B cell (primary cell): Measurements from ENCODE around the gene CUL3. TPM values are rescaled to one million over a fixed set of nuclear protein-coding genes. Genes with fewer than 3 reads are reported as not detected.

Experiments used
- ATAC-seq: fragments of 200-7000 bp; cut with Tn5 transposase; one replicate; pipeline ENCODE4 v1.10.0; 2021; ENCODE audit warnings: low read depth, mild to moderate bottlenecking, moderate number of reproducible peaks, moderate library complexity
- CTCF ChIA-PET: fragments of 350-600 bp; sonication (Branson Sonifier 250); formaldehyde crosslinking; loops from one replicate; lab custom pipeline; 2021; ENCODE audit warnings: antibody characterized with exemption, inconsistent platforms; lab: Charles Lee
- POLR2A ChIA-PET: fragments of 350-600 bp; sonication (Branson Sonifier 250); formaldehyde crosslinking; loops from one replicate; lab custom pipeline; 2021; ENCODE audit warnings: antibody characterized with exemption; lab: Charles Lee
- DNase-seq: peaks from one replicate; pipeline ENCODE4 v3.0.0; 2013
- H2AFZ ChIP-seq: 2 replicates; pipeline ENCODE4 v1.6.1; 2012; ENCODE audit warnings: mild to moderate bottlenecking, low read depth, low read length; ENCODE audit not compliant: insufficient read depth, poor library complexity, severe bottlenecking
- H3K27ac ChIP-seq, 2 donors: 1 replicate in 1 of 2; 2 replicates in 1 of 2; pipeline ENCODE4 v1.5.1; 2012 to 2013; ENCODE audit warnings: low read length in 2 of 2, mild to moderate bottlenecking in 2 of 2, moderate library complexity in 1 of 2
- H3K27me3 ChIP-seq, 4 experiments: fragments of 200-600 bp in 1 of 4; sonication (generic) in 1 of 4; replicated peaks in 1 of 4; 1 replicate in 2 of 4; 2 replicates in 2 of 4; pipeline versions ENCODE4 v1.6.1 to v1.7.0; 2013 to 2016; ENCODE audit warnings: low read length in 3 of 4, mild to moderate bottlenecking in 2 of 4, mixed read lengths in 1 of 4, moderate library complexity in 1 of 4; ENCODE audit not compliant: insufficient read depth in 4 of 4, control insufficient read depth in 3 of 4; ENCODE audit errors: control extremely low read depth in 1 of 4
- H3K36me3 ChIP-seq, 2 experiments: replicated peaks in 1 of 2; 1 replicate in 1 of 2; 2 replicates in 1 of 2; pipeline versions ENCODE4 v1.6.1 to v1.7.1; 2013; ENCODE audit warnings: low read length in 1 of 2; ENCODE audit not compliant: insufficient read depth in 2 of 2, control insufficient read depth in 1 of 2; ENCODE audit errors: control extremely low read depth in 1 of 2, extremely low read depth in 1 of 2
- H3K4me1 ChIP-seq, 2 donors: fragments of 200-600 bp in 1 of 2; sonication (generic) in 1 of 2; 1 replicate in 1 of 2; 2 replicates in 1 of 2; pipeline versions ENCODE4 v1.5.1 to v1.6.1; 2013 to 2017; ENCODE audit warnings: low read length in 2 of 2; ENCODE audit not compliant: control insufficient read depth in 2 of 2, insufficient read depth in 2 of 2
- H3K4me2 ChIP-seq: replicated peaks from 2 replicates; pipeline ENCODE3; 2012; ENCODE audit warnings: mild to moderate bottlenecking, low read depth, low read length; ENCODE audit not compliant: poor library complexity, severe bottlenecking
- H3K4me3 ChIP-seq, 5 experiments: fragments of 200-600 bp in 1 of 5; sonication (generic) in 1 of 5; 1 replicate in 3 of 5; 2 replicates in 2 of 5; pipeline versions ENCODE4 v1.5.1 to v1.7.0; 2011 to 2016; ENCODE audit warnings: low read length in 4 of 5, mild to moderate bottlenecking in 4 of 5, low read depth in 2 of 5, control low read depth in 1 of 5, moderate library complexity in 1 of 5; ENCODE audit not compliant: insufficient read depth in 1 of 5; ENCODE audit errors: control extremely low read depth in 1 of 5, extremely low read depth in 1 of 5
- H3K79me2 ChIP-seq: fragments of 200-600 bp; sonication (generic); one replicate; pipeline ENCODE4 v1.6.0; 2016; ENCODE audit warnings: low read length; ENCODE audit not compliant: control insufficient read depth, insufficient read depth
- H3K9ac ChIP-seq: fragments of 200-600 bp; sonication (generic); 2 replicates; pipeline ENCODE4 v1.6.1; 2017; ENCODE audit warnings: mild to moderate bottlenecking, low read length, moderate library complexity
- H3K9me3 ChIP-seq, 3 donors: one replicate each; pipeline versions ENCODE4 v1.6.1 to v1.7.1; 2013; ENCODE audit warnings: low read length in 2 of 3; ENCODE audit not compliant: control insufficient read depth in 2 of 3, insufficient read depth in 1 of 3; ENCODE audit errors: control extremely low read depth in 1 of 3
- H4K20me1 ChIP-seq: 2 replicates; pipeline ENCODE4 v1.6.0; 2012; ENCODE audit warnings: mild to moderate bottlenecking, low read length; ENCODE audit not compliant: insufficient read depth, control insufficient read depth, poor library complexity, severe bottlenecking
- H3K27ac Mint-ChIP-seq: one replicate; pipeline ENCODE4 v1.8.0; 2021; ENCODE audit warnings: mixed read lengths
- H3K27me3 Mint-ChIP-seq: one replicate; pipeline ENCODE4 v1.8.0; 2021; ENCODE audit warnings: mixed read lengths
- H3K4me1 Mint-ChIP-seq: one replicate; pipeline ENCODE4 v1.8.0; 2021; ENCODE audit warnings: mixed read lengths
- H3K4me3 Mint-ChIP-seq: one replicate; pipeline ENCODE4 v1.8.0; 2021; ENCODE audit warnings: mixed read lengths
- H3K9me3 Mint-ChIP-seq: one replicate; pipeline ENCODE4 v1.8.0; 2022; ENCODE audit warnings: mixed read lengths; ENCODE audit not compliant: insufficient read depth
- CTCF ChIP-seq: fragments of 200-600 bp; IDR thresholded peaks from one replicate; pipeline ENCODE4 v1.8.0; 2022; ENCODE audit warnings: antibody characterized with exemption, mild to moderate bottlenecking
- EZH2 ChIP-seq: IDR thresholded peaks from 2 replicates; pipeline ENCODE4 v1.6.1; 2012; ENCODE audit warnings: borderline replicate concordance, low read depth, mild to moderate bottlenecking, moderate library complexity, low read length; ENCODE audit not compliant: insufficient read depth, poor library complexity, severe bottlenecking
- WGBS: methylation state at CpG from one replicate; pipeline ENCODE4 v1.1.5; 2013; ENCODE audit warnings: missing lambda C conversion rate; ENCODE audit not compliant: insufficient coverage; 5-methylcytosine and 5-hydroxymethylcytosine counted together
- intact Hi-C: fragments of 100-400 bp; cut with micrococcal nuclease; formaldehyde crosslinking; loops from one replicate; pipeline ENCODE4 v1.10.0; 2022
- polyA plus RNA-seq: library from polyadenylated mRNA; depleted of rRNA; stranded (reverse); fragments of >200 nt; gene quantifications from 2 replicates; pipeline ENCODE4 v1.2.3, GENCODE V29; 2012
- total RNA-seq, 2 donors: library from RNA; stranded (reverse); fragments of 120-200 nt in 1 of 2; gene quantifications; 1 replicate in 1 of 2; 2 replicates in 1 of 2; pipeline versions ENCODE4 v1.2.3 to v1.2.4, GENCODE V29; 2013 to 2022

The CUL3 gene
- total and polyA plus RNA-seq, 2 donors (not counting 1 experiment from before 2014, with no cell fraction given), result 31.1 to 138 TPM

- peak overlapping the region; percentile 65 for H3K9ac ChIP-seq
- POLR2A ChIA-PET, result no interaction called here
- H3K9me3 ChIP-seq, result peaks cover 0 to 7% (median 0%) of the 10 kb centered on the region in 3 donors
- no peaks in the 10 kb centered on the region for H3K79me2 ChIP-seq
- intact Hi-C loops, result loop anchor here (2.0 kb wide), 1 partner anchor 15 kb away; no protein-coding TSS in a partner anchor
- H3K9me3 Mint-ChIP-seq, result no peaks in the 10 kb centered on the region
- no peak for DNase-seq
- ATAC-seq, result no peak
- no peak overlapping the region for H3K4me3 Mint-ChIP-seq
- H3K27ac Mint-ChIP-seq, result no peak overlapping the region
- H3K27me3 ChIP-seq, result no peaks in the 10 kb centered on the region
- no CpG with 5 or more reads among the region's 2 CpGs for WGBS
- no peaks in the 10 kb centered on the region for H3K36me3 ChIP-seq
- peaks cover 9% of the 10 kb centered on the region for H3K4me1 Mint-ChIP-seq
- no peaks in the 10 kb centered on the region for H4K20me1 ChIP-seq
- peaks cover 0 to 4% of the 10 kb centered on the region in 2 donors for H3K4me1 ChIP-seq
- no peak overlapping the region for H3K4me3 ChIP-seq
- no peak overlapping the region for H3K4me2 ChIP-seq
- H3K27ac ChIP-seq, result no peak overlapping the region
- no peak for TF ChIP-seq EZH2
- no peak for TF ChIP-seq CTCF
- no peaks in the 10 kb centered on the region for H3K27me3 Mint-ChIP-seq
- CTCF ChIA-PET, result interaction anchor here (0.6 to 3.2 kb wide), 3 partner anchors 13 to 49 kb away, joined by 3 to 13 read pairs (median 3); no protein-coding TSS in a partner anchor
- no peak overlapping the region for H2AFZ ChIP-seq
Observed at GRCh38 chr2:224601923-224602322, 16.8 kb upstream of the CUL3 start.

- ATAC-seq, result no peak
- H3K9me3 ChIP-seq, result peaks cover 0 to 3% (median 0%) of the 10 kb centered on the region in 3 donors
- no peaks in the 10 kb centered on the region for H3K36me3 ChIP-seq
- H3K9me3 Mint-ChIP-seq, result no peaks in the 10 kb centered on the region
- H3K27ac ChIP-seq, result no peak overlapping the region
- peaks cover 4 to 18% of the 10 kb centered on the region in 2 donors for H3K4me1 ChIP-seq
- H3K27me3 ChIP-seq, result no peaks in the 10 kb centered on the region
- H4K20me1 ChIP-seq, result no peaks in the 10 kb centered on the region
- no peak overlapping the region for H3K9ac ChIP-seq
- H3K27me3 Mint-ChIP-seq, result no peaks in the 10 kb centered on the region
- no peak overlapping the region for H3K27ac Mint-ChIP-seq
- no peak overlapping the region for H3K4me2 ChIP-seq
- TF ChIP-seq CTCF (no peak), EZH2 (no peak)
- no peak overlapping the region for H3K4me3 ChIP-seq
- no CpG with 5 or more reads among the region's 2 CpGs for WGBS
- no peak overlapping the region for H3K4me3 Mint-ChIP-seq
- H2AFZ ChIP-seq, result no peak overlapping the region
- DNase-seq, result no peak
- ChIA-PET POLR2A (no interaction called here), CTCF (interaction anchor here (0.7 to 1.3 kb wide), 2 partner anchors 13 to 52 kb away, joined by 3 to 5 read pairs; no protein-coding TSS in a partner anchor)
- peaks cover 22% of the 10 kb centered on the region for H3K4me1 Mint-ChIP-seq
- intact Hi-C loops, result no loop called here
- H3K79me2 ChIP-seq, result no peaks in the 10 kb centered on the region
Observed at GRCh38 chr2:224598678-224599077, 13.5 kb upstream of the CUL3 start.
